Muscle layer of duodenum (tissue), 2 donors: ENCODE results near the gene IRF7.
"Not testable (repeated sequence)": the region's sequence is repeated elsewhere in the genome, so short reads cannot be mapped to it uniquely, and the experiment has no call there.

Experiments used
- H3K27ac ChIP-seq: one replicate; pipeline ENCODE4 v1.7.0; 2013; ENCODE audit warnings: mild to moderate bottlenecking, low read length
- H3K27me3 ChIP-seq: one replicate; pipeline ENCODE4 v1.7.0; 2013; ENCODE audit warnings: low read depth, mild to moderate bottlenecking, control low read depth, low read length
- H3K36me3 ChIP-seq, 2 donors: one replicate each; pipeline ENCODE4 v1.7.0; 2013; ENCODE audit warnings: low read length in 2 of 2, control low read depth in 1 of 2, mild to moderate bottlenecking in 1 of 2; ENCODE audit not compliant: insufficient read depth in 2 of 2, control insufficient read depth in 1 of 2
- H3K4me1 ChIP-seq, 2 donors: one replicate each; pipeline ENCODE4 v1.7.0; 2013; ENCODE audit warnings: low read length in 2 of 2, mild to moderate bottlenecking in 2 of 2, control low read depth in 1 of 2, moderate library complexity in 1 of 2; ENCODE audit not compliant: insufficient read depth in 2 of 2, control insufficient read depth in 1 of 2
- H3K4me3 ChIP-seq, 2 donors: one replicate each; pipeline ENCODE4 v1.7.0; 2013; ENCODE audit warnings: low read length in 2 of 2, low read depth in 1 of 2, mild to moderate bottlenecking in 1 of 2
- H3K9me3 ChIP-seq, 2 donors: one replicate each; pipeline ENCODE4 v1.7.0; 2013; ENCODE audit warnings: low read length in 2 of 2, control low read depth in 1 of 2, mild to moderate bottlenecking in 1 of 2; ENCODE audit not compliant: control insufficient read depth in 1 of 2
- donor health status: healthy.

IRF7 gene

DNA sequence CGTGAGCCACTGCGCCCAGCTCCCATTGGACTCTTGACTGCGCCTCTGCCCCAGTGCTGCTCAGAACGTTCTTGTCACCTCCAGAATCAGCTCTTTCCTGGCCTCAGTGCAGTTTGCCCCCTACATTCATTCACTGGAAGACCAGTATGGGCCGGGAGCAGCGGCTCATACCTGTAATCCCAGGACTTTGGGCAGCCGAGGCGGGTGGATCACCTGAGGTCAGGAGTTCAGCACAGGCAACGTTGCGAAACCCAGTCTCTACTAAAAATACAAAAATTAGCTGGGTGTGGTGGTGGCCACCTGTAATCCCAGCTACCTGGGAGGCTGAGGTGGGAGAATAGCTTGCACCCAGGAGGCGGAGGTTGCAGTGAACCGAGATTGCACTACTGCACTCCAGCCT lies 38.7 kb upstream of the IRF7 start:
- not testable (repeated sequence) for H3K27ac ChIP-seq, H3K27me3 ChIP-seq, H3K9me3 ChIP-seq, H3K4me3 ChIP-seq, H3K4me1 ChIP-seq
- peaks cover 0 to 31% of the 10 kb centered on the region in 2 donors for H3K36me3 ChIP-seq

DNA sequence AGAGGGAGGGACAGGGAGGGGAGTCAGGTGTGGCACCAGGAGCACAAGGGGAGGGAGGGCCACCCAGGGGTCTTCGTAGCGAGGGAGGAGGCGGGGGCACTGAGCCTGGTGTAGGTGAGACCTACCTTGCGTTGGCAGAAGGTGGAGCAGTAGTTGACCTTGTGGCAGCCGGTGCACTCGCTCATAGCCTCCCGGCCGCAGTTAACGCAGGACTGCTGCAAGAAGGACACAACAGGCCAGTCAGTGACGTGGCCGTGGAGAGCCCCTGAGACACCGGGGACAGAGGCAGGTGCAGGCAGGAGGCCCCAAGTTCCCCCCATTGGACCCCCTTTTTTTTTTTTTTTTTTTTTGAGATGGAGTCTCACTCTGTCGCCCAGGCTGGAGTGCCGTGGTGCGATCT lies 38.1 kb upstream of the IRF7 start:
- H3K27me3 ChIP-seq, result no peaks in the 10 kb centered on the region
- H3K4me1 ChIP-seq, result no peaks in the 10 kb centered on the region
- no peaks in the 10 kb centered on the region for H3K9me3 ChIP-seq
- peaks cover 0 to 26% of the 10 kb centered on the region in 2 donors for H3K36me3 ChIP-seq
- H3K27ac ChIP-seq, result no peak overlapping the region
- no peak overlapping the region for H3K4me3 ChIP-seq

DNA sequence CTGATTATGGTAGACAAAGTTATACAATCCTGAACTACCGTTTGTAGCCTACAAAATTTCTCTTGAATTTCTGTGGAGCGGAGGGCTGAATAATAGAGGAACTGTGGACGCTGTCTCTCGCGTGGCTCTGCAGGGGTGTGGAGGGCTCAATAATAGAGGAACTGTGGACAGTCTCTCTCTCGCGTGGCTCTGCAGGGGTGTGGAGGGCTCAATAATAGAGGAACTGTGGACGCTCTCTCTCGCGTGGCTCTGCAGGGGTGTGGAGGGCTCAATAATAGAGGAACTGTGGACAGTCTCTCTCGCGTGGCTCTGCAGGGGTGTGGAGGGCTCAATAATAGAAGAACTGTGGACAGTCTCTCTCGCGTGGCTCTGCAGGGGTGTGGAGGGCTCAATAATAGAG lies 37.4 kb upstream of the IRF7 start:
- not testable (repeated sequence) for H3K27me3 ChIP-seq, H3K27ac ChIP-seq, H3K4me3 ChIP-seq, H3K4me1 ChIP-seq, H3K9me3 ChIP-seq
- peaks cover 0 to 20% of the 10 kb centered on the region in 2 donors for H3K36me3 ChIP-seq

DNA sequence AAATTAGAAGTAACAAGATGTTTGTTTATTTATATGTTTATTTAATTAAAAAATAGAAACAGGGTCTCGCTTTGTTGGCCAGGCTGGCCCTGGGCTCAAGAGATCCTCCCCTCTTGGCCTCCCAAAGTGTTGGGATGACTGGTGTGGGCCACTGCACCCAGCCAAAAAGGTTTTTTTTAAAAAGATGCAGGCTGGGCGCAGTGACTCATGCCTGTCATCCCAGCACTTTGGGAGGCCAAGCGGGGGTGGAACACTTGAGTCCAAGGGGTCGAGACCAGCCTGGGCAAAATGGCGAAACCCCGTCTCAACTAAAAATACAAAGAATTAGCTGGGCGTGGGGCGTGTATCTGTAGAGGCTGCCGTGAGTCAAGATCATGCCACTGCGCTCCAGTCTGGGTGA lies 34.7 kb upstream of the IRF7 start:
- Histone ChIP-seq H3K27me3 (no peaks in the 10 kb centered on the region), H3K4me3 (no peak overlapping the region), H3K4me1 (no peaks in the 10 kb centered on the region), H3K36me3 (peaks cover 0 to 20% of the 10 kb centered on the region in 2 donors), H3K9me3 (no peaks in the 10 kb centered on the region), H3K27ac (no peak overlapping the region)

DNA sequence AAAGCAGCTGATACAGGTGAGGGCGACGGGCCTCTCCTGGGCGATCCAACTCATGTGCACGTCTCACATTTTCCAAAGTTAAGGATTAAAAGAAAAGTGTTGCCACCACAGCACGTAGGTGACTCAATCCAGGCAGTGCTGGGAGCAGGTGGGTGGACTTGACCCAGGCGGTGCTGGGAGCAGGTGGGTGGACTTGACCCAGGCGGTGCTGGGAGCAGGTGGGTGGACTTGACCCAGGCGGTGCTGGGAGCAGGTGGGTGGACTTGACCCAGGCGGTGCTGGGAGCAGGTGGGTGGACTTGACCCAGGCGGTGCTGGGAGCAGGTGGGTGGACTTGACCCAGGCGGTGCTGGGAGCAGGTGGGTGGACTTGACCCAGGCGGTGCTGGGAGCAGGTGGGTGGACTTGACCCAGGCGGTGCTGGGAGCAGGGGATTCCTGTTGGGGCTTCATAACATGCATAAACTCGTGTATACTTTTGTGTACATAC lies 32.0 kb upstream of the IRF7 start:
- H3K9me3 ChIP-seq, H3K4me3 ChIP-seq, H3K27ac ChIP-seq, H3K27me3 ChIP-seq, H3K4me1 ChIP-seq: not testable (repeated sequence)
- H3K36me3 ChIP-seq, result peaks cover 0 to 25% of the 10 kb centered on the region in 2 donors

DNA sequence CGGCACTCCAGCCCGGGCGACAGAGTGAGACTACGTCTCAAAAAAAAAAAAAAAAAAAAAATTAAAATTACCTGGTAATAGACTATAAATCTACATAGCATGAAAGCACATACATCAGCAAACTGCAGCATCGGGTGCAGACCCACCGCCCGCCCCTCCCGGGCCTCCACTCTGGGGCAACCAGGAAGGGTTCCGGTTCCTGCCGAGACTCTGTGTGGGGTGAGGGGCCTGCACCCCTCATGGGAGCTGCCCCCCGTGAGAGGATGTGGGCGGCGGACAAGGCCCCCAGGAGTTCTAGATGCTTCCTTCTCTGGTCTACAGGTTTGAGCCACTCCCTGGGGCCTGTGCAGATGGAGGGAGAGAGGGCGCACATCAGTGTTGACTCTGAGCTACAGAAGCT lies 30.5 kb upstream of the IRF7 start:
- no peak overlapping the region for H3K4me3 ChIP-seq
- no peaks in the 10 kb centered on the region for H3K9me3 ChIP-seq
- no peaks in the 10 kb centered on the region for H3K4me1 ChIP-seq
- no peak overlapping the region for H3K27ac ChIP-seq
- peaks cover 0 to 34% of the 10 kb centered on the region in 2 donors for H3K36me3 ChIP-seq
- H3K27me3 ChIP-seq, result no peaks in the 10 kb centered on the region

DNA sequence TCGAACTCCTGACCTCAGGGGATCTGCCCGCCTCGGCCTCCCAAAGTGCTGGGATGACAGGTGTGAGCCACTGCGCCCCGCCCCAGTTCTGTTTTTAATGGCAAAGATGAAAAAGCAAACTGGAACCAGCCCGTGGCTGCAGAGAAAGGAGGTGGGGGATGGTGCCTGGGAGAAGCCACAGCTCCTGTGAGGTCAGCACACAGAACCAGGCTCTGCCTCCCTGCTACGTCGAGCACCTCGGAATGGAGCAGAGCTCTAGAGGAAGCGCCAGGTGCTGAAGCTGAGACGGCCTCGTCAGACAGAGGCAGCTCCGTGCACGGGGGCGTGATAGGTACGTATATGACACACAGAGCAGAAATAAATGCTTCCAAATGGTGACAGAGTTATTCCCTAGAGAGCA lies 29.8 kb upstream of the IRF7 start:
- H3K4me3 ChIP-seq, result no peak overlapping the region
- H3K36me3 ChIP-seq, result peaks cover 0 to 29% of the 10 kb centered on the region in 2 donors
- H3K4me1 ChIP-seq, result no peaks in the 10 kb centered on the region
- no peaks in the 10 kb centered on the region for H3K9me3 ChIP-seq
- no peaks in the 10 kb centered on the region for H3K27me3 ChIP-seq
- H3K27ac ChIP-seq, result no peak overlapping the region

DNA sequence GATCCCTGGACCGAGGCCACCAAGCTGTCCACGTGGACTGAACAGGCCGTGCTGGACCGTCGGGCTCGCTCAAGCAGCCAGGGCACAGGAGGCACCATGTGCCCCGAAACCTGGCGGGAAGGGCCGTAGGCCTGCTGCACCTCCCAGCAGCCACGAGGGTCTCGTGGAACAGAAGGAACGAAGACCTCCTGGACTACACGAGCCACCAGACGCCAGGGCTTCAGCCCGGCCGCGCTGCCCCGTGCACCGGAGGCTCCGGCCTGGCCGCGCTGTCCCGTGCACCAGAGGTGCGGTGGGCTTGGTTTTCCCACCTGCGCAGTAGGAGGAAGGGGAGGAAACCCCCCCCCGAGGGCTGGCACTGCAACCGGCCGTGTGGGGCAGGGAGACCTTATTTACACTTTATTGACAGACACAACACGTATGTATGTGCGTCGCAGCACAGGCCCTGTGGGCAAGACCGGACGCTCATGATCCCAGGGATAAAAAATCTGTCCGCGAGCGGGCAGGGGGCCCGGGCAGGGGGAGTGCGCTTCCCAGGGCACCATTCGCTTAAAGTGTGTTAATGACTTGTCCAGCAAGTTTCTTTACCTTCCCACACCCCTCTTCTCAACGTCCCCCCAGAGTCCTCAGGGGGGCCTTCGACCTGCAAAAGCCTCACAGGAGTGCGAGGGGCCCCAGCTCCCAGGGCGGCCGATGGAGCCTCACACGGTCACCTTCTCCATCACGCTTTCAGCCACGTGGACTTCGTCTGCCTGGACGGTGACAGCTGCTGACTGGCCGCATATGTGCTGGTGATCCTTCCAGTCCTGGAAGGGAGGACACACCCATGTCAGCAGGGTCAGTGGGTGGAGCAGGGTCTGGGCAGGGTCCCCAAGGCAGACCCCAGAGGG lies 28.3 kb upstream of the IRF7 start:
- Histone ChIP-seq H3K27ac (no peak overlapping the region), H3K36me3 (peaks cover 0 to 28% of the 10 kb centered on the region in 2 donors), H3K4me3 (no peak overlapping the region)

DNA sequence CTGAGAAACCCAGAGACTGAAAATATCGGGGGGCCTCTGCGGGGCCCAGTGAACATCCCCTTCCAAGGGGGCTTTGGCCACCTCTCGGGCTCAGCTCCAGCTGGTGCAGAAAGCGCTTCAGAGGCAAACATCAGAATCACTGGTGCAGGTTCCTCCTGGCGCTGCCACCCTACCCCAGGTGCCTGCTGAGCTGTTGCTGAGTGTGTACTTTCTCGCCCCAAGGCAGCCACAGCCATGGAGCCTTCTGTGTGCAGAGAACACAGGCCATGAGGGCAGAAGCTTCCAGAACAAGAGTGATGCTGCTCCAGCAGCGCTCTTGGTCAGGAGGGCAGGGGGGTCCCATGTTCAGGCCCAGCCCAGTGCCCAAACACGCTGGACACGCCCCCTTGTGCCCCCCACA lies 27.6 kb upstream of the IRF7 start:
- H3K4me3 ChIP-seq, result no peak overlapping the region
- peaks cover 0 to 28% of the 10 kb centered on the region in 2 donors for H3K36me3 ChIP-seq
- H3K4me1 ChIP-seq, result peaks cover 0 to 8% of the 10 kb centered on the region in 2 donors
- no peak overlapping the region for H3K27ac ChIP-seq
- peaks cover under 1% of the 10 kb centered on the region for H3K27me3 ChIP-seq
- H3K9me3 ChIP-seq, result no peaks in the 10 kb centered on the region

More for the DNA sequence above, 28.3 kb upstream of the IRF7 start:
- no peaks in the 10 kb centered on the region for H3K27me3 ChIP-seq
- no peaks in the 10 kb centered on the region for H3K9me3 ChIP-seq
- peaks cover 0 to 2% of the 10 kb centered on the region in 2 donors for H3K4me1 ChIP-seq

DNA sequence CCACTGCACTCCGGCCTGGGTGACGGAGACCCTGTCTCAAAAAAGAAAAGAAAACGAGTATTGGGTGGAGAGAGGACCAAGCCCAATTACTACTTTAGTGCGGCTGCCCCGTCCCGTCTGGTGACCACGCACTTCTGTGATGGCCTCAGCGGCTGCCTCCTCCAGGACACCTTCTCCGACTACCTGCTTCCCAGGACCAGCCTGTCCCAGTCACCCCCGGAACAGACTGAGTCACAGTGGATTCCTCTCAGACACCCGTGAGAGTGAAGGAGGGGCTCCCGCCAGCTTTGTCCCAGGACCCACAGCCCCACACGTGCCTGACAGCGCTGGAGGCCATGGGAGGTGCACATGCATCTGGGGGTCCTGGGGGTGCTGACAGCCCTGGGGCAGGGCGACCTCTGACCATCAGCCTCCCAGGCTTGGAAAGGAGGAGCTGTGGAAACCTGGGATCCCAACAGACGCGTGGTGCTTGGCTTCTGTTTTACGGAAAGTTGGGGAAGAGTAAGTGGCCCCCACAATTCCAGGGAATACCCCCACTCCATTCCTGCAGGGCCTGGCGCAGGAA lies 26.1 kb upstream of the IRF7 start:
- Histone ChIP-seq H3K4me3 (no peak overlapping the region), H3K27ac (no peak overlapping the region), H3K27me3 (peaks cover 12% of the 10 kb centered on the region), H3K9me3 (no peaks in the 10 kb centered on the region), H3K36me3 (peaks cover 0 to 28% of the 10 kb centered on the region in 2 donors), H3K4me1 (peaks cover 3 to 21% of the 10 kb centered on the region in 2 donors)

DNA sequence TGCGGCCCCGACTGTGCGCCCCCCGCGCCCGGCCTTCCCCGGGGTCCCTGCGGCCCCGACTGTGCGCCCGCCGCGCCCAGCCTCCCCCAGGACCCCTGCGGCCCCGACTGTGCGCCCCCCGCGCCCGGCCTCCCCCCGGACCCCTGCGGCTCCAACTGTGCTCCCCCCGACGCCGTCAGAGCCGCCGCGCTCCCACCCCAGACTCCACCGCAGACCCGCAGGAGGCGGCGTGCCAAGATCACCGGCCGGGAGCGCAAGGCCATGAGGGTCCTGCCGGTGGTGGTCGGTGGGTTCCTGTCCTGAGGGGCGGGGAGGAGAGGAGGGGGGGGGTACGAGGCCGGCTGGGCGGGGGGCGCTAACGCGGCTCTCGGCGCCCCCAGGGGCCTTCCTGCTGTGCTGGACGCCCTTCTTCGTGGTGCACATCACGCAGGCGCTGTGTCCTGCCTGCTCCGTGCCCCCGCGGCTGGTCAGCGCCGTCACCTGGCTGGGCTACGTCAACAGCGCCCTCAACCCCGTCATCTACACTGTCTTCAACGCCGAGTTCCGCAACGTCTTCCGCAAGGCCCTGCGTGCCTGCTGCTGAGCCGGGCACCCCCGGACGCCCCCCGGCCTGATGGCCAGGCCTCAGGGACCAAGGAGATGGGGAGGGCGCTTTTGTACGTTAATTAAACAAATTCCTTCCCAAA lies 24.4 kb upstream of the IRF7 start:
- H3K9me3 ChIP-seq, result no peaks in the 10 kb centered on the region
- no peak overlapping the region for H3K27ac ChIP-seq
- no peak overlapping the region for H3K4me3 ChIP-seq
- H3K4me1 ChIP-seq, result peaks cover 3 to 28% of the 10 kb centered on the region in 2 donors
- H3K36me3 ChIP-seq, result peaks cover 0 to 21% of the 10 kb centered on the region in 2 donors
- peaks cover 12% of the 10 kb centered on the region for H3K27me3 ChIP-seq
